ENCODE measurements around the gene PLCH2.

- TF ChIP-seq EP300 (conservative IDR thresholded peaks at IDR 0.05; ENCODE audit: poor library complexity, severe bottlenecking), result no peak
- TF ChIP-seq CTCF (IDR thresholded peaks at IDR 0.05; ENCODE audit: poor library complexity, severe bottlenecking), result no peak
- TF ChIP-seq TAF1 (IDR thresholded peaks at IDR 0.05; ENCODE audit: low read depth), result no peak
- TF ChIP-seq SMC3 (conservative IDR thresholded peaks at IDR 0.05; ENCODE audit: poor library complexity), result no peak
- TF ChIP-seq POLR2AphosphoS5 (IDR thresholded peaks at IDR 0.05), result no peak
- no peak for TF ChIP-seq EZH2 (IDR thresholded peaks at IDR 0.05; ENCODE audit: borderline replicate concordance, insufficient read depth, low read length, poor library complexity, severe bottlenecking)
Measured at GRCh38 chr1:2538376-2538775, 62.3 kb downstream of the PLCH2 start.
